HEK293T (cell line): ENCODE data around the gene GAL3ST1.

Experiments used
- BHLHE40 ChIP-seq: fragments of 450-650 bp; IDR thresholded peaks from 2 replicates; pipeline ENCODE4 v1.6.1; 2016; ENCODE audit warnings: mild to moderate bottlenecking, moderate library complexity, borderline replicate concordance
- FOXK2 ChIP-seq: fragments of 450-650 bp; IDR thresholded peaks from 2 replicates; pipeline ENCODE4 v1.6.1; 2016; ENCODE audit warnings: mild to moderate bottlenecking
- FOXM1 ChIP-seq: fragments of 450-650 bp; IDR thresholded peaks from 2 replicates; pipeline ENCODE4 v1.6.1; 2017; ENCODE audit warnings: mild to moderate bottlenecking, borderline replicate concordance
- TARDBP ChIP-seq: fragments of 450-650 bp; IDR thresholded peaks from 2 replicates; pipeline ENCODE4 v1.6.1; 2016
- ZNF384 ChIP-seq: fragments of 450-650 bp; IDR thresholded peaks from 2 replicates; pipeline ENCODE4 v1.6.1; 2016

DNA sequence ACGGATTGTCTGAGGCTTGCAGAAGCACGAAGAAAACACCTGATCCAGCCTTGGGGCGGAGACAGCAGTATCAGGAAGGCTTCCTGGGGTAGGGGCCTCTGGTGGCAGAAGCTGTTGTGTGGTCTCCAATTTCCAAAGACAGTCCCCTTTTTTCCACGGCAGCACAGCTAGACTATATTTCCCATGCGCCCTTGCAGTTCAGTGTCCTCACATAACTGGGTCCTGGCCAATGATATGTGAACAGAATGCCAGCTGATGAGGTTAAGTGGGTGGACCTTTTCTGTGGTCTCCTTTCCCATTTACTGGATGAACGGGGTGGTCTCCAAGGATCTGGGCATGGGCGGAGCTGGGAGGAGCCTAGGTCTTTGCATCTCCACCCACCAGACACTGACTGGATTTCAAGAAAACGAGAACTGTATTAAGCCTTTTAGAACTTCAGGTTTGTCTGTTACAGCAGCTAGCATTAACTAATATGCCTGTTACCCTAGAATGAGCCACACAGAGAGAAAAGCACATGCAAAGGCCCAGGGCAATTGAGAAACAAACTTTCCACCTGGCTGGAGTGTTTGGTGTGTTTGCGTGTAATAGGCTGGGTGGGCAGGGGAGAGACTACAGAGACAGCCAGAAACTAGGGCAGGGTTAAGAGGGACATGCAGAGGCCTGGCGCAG lies 6.2 kb downstream of the GAL3ST1 start:
- TF ChIP-seq FOXK2 = no peak
- TF ChIP-seq FOXM1 = no peak
- TF ChIP-seq ZNF384 = no peak
- TF ChIP-seq BHLHE40 = no peak
- TF ChIP-seq TARDBP = no peak
